Left cardiac atrium (tissue), 4 donors: Measurements from ENCODE around the gene KRT4. TPM values are rescaled to one million over a fixed set of nuclear protein-coding genes. Genes with fewer than 3 reads are reported as not detected.

ENCODE experiments used
- ATAC-seq, 2 donors: fragments of 200-7000 bp; cut with Tn5 transposase; one replicate each; pipeline ENCODE4 v1.9.1; 2020; ENCODE audit warnings: mild to moderate bottlenecking in 2 of 2, moderate library complexity in 2 of 2
- DNase-seq: peaks from one replicate; pipeline ENCODE4 v3.0.0-alpha.2; 2020
- intact Hi-C, 2 donors: fragments of 100-400 bp; cut with DNase I; formaldehyde crosslinking; loops; one replicate each; pipeline versions ENCODE4 v1.14.1 to v1.15.1; 2022 to 2023
- total RNA-seq, 2 donors: library from RNA; stranded (reverse); fragmentation: NEBNext Ultra II Directional; extraction: Animal tissue kit (Norgen Biotek cat#: 25700); gene quantifications; one replicate each; pipeline ENCODE4 v1.2.1, GENCODE V29; 2021
- donor health status: DM: no; HTN: yes; CAD: no.
- donor health status: DM: no; HTN: yes; CAD: no; lungs with severe emphysema.
- donor health status: DM: yes; HTN: yes; CAD: no.
- donor health status: Dilated cardiomyopathy.

KRT4 gene
- total RNA-seq, 2 donors from 2014 or later = not detected

GRCh38 chr12:52824741-52825410 lies 11.0 kb upstream of the KRT4 start:
- ATAC-seq = no peak
- no peak for DNase-seq
- intact Hi-C loops = no loop called here

GRCh38 chr12:52823761-52824450 lies 10.0 kb upstream of the KRT4 start:
- ATAC-seq = no peak
- intact Hi-C loops = no loop called here
- DNase-seq = no peak

- ATAC-seq = no peak
- intact Hi-C loops = no loop called here
- DNase-seq = no peak
Measured at GRCh38 chr12:52822771-52823510, 9.0 kb upstream of the KRT4 start.

- no peak for ATAC-seq
- intact Hi-C loops = no loop called here
- DNase-seq = no peak
Measured at GRCh38 chr12:52821826-52822660, 8.1 kb upstream of the KRT4 start.

- DNase-seq (no peak), ATAC-seq (no peak)
- intact Hi-C loops = no loop called here
Measured at GRCh38 chr12:52821071-52821730, 7.3 kb upstream of the KRT4 start.

- intact Hi-C loops = no loop called here
- no peak for DNase-seq
- no peak for ATAC-seq
Measured at GRCh38 chr12:52820521-52820920, 6.6 kb upstream of the KRT4 start.

GRCh38 chr12:52819731-52820510 lies 6.0 kb upstream of the KRT4 start:
- no peak for DNase-seq
- peak in 1 of 2 donors; percentile 27 for ATAC-seq
- intact Hi-C loops = no loop called here

- DNase-seq (no peak), ATAC-seq (no peak)
- intact Hi-C loops = no loop called here
Measured at GRCh38 chr12:52818887-52819420, 5.0 kb upstream of the KRT4 start.

GRCh38 chr12:52818388-52818787 lies 4.5 kb upstream of the KRT4 start:
- no peak for DNase-seq
- intact Hi-C loops = no loop called here
- ATAC-seq = no peak

GRCh38 chr12:52817699-52818238 lies 3.9 kb upstream of the KRT4 start:
- ATAC-seq (no peak), DNase-seq (no peak)
- intact Hi-C loops = no loop called here

GRCh38 chr12:52817003-52817698 lies 3.2 kb upstream of the KRT4 start:
- no peak for DNase-seq
- no peak for ATAC-seq
- intact Hi-C loops = no loop called here

GRCh38 chr12:52815676-52816588 lies 2.0 kb upstream of the KRT4 start:
- DNase-seq (no peak), ATAC-seq (no peak)
- intact Hi-C loops = no loop called here

- ATAC-seq = no peak
- intact Hi-C loops = no loop called here
- DNase-seq = no peak
Measured at GRCh38 chr12:52815161-52815560, 1.2 kb upstream of the KRT4 start.

- ATAC-seq = no peak
- intact Hi-C loops = no loop called here
Measured at GRCh38 chr12:52814710-52815155, 817 bp upstream of the KRT4 start.

GRCh38 chr12:52813203-52813819 lies 605 bp downstream of the KRT4 start:
- ATAC-seq (no peak), DNase-seq (no peak)
- intact Hi-C loops = no loop called here

More at GRCh38 chr12:52814710-52815155, 817 bp upstream of the KRT4 start:
- DNase-seq = no peak

- no peak for ATAC-seq
- intact Hi-C loops = no loop called here
- DNase-seq = no peak
Measured at GRCh38 chr12:52812749-52813148, 1.2 kb downstream of the KRT4 start.
